ENCODE data around the gene TNFSF15.

- TF ChIP-seq CTCF (IDR thresholded peaks at IDR 0.05) (no peak), POLR2A (IDR thresholded peaks at IDR 0.05; ENCODE audit: low read depth) (no peak), POLR2AphosphoS5 (IDR thresholded peaks at IDR 0.05) (no peak), EP300 (IDR thresholded peaks at IDR 0.05) (no peak)
Measured at GRCh38 chr9:114777821-114778609, 27.8 kb downstream of the TNFSF15 start.
